HG02610 (cell line): ENCODE measurements around the gene MTARC2.
"Not testable (repeated sequence)": the region's sequence is repeated elsewhere in the genome, so short reads cannot be mapped to it uniquely, and the experiment has no call there.

ENCODE experiments used
- ATAC-seq: cut with Tn5 transposase; IDR thresholded peaks from one replicate; pipeline ENCODE4 v1.9.1; 2021; ENCODE audit warnings: mild to moderate bottlenecking, moderate library complexity; ENCODE audit not compliant: unreplicated experiment

Gene MTARC2

DNA sequence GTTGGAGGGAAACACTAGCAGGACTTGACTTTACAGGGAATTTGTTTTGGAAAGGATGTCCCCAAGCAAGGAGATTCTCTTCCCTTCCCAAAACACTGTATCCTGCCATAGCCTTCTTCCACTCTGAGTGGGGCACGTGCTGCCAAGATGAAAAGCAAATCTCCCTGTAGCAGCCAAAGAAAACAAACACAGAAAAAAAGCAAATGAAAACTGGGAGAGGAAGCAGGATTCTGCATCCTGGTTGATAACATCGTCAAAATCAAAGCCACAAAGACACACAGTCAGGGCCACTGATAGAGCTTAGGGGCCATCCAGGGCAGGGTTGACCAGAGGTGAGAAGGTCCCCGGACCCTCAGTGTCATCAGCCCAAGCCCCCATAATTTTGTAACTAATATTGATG is 16.0 kb upstream of the MTARC2 start:
- ATAC-seq, result no peak

DNA sequence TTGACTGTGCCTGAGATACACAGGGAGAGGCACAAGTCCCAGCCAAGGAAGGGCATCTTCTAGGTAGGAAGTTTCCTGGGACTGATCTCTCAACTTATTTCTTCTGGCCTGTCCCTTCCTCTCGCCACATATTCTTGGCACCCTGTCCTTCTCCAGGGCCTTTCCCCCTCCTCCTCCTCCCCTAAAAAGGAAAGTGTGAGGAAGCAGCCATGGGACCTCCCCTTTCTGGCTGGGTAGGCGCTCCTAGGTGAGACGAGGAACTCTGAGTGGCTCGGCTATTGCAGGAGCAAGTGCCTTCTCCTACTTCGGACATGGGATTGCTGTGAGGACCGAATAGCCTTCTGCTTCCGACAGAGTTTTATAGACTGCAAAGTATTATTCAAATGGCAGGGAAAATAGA is 15.5 kb upstream of the MTARC2 start:
- peak; percentile 14 for ATAC-seq

DNA sequence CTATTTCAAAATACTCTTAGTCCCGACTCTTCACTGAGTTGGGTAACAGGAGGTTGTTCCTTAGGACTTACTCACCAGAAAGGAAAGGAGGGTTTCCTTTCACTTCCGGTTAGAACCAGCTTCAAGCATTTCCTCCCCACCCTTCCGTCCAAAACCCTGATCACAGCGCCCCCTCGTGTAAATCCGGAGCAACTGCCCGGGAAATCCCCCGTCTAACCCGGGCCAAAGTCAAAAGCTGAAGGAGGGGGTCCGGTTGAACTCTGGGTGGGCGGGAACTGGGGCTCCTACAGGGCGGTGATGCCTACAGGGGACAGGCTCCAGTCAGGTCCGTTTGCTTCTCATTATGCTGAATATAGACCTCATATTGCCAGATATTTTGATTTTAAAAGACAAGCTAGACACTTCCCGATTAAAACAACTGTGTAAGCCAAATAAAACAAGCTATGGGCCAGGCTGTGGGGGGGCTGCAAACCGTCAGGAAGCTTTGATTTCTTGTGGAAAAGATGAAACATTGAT is 15.0 kb upstream of the MTARC2 start:
- ATAC-seq, result peak; percentile 81

DNA sequence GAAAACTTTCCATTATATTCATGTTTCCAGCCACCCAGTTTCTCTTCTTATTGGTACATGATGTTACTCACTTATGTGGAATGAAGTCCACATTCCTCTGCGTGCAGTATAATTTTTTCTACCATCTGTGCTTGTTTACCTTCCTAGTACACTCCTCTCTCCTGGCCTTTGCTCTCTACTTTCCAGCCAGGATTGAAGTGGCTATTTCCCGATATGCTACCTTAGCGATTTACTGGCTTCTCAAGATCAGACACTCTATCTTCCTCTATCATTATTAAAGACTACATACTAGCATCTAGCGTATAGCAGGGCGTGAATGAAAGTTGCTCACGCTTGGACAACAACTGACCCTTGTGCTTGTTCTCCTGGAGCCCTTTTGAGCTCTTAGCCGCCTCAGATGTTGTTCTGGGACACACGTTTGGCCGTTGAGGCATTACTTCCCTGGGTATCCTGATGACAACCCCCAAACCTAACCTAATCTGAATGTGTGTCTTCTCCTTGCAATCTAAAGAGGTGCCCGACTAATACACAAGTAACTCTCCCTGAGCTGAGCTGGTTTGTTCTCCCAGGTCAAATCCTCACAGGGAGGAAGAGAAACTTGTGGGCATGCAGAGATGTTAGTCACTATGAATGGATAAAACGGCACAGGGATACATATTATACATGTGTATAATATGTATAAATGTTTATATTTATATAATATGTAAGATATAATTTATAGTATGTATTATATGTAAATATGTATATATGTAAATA is 13.4 kb upstream of the MTARC2 start:
- ATAC-seq, result no peak

DNA sequence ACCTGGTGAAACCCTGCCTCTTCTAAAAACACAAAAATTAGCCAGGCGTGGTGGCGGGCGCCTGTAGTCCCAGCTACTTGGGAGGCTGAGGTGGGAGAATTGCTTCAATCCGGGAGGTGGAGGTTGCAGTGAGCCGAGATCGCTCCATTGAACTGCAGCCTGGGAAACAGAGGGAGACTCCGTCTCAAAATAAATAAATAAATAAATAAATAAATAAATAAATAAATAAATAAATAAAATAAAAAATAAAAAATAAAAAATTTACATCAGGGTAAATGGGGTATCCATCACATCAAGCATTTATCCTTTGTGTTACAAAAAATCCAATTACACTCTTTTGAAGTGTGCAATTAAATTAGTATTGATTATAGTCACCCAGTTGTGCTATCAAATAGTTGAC is 11.8 kb upstream of the MTARC2 start:
- ATAC-seq, result not testable (repeated sequence)

DNA sequence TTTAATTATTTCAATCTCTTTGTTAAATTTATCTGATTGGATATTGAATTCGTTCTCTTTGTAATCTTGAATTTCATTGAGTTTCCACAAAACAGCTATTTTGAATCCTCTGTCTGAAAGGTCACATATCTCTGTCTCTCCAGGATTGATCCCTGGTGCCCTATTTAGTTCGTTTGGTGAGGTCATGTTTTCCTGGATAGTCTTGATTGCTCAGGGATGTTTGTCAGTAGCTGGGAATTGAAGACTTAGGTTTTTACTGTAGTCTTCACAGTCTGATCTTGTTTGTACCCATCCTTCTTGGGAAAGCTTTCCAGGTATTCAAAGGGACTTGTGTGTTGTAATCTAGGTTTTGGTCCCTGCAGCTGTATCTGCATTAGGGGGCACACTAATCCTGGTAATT is 6.8 kb upstream of the MTARC2 start:
- no peak for ATAC-seq

DNA sequence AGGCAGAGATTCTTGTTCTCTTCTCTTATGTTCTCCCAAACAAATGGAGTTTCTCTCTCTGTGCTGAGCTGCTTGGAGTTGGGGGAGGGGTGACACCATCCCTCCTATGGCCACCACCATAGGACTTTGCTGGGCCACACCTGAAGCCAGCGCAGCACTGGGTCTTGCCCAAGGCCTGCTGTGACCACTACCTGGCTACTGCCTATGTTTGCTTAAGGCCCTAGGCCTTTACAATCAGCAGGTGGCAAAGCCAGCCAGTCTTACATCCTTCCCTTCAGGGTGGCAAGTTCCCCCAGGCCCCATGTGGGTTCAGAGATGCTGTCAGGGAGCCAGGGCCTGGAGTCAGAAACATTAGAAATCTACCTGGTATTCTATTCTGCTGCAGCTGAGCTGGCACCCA is 6.3 kb upstream of the MTARC2 start:
- ATAC-seq, result no peak

DNA sequence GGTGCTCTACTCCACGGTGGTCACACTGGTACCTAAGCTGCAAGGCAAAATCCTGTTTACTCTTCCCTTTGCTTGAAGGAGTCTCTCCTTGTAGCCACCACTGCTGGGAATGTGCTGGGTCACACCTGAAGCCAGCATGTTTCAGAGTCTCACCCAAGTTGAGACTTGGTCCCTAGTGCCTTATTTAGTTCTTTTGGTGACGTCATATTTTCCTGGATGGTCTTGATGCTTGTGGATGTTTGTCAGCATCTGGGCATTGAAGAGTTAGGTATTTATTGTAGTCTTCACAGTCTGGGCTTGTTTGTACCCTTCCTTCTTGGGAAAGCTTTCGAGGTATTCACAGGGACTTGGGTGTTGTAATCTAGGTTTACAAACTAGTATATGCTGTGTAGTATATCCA is 5.6 kb upstream of the MTARC2 start:
- ATAC-seq, result no peak

DNA sequence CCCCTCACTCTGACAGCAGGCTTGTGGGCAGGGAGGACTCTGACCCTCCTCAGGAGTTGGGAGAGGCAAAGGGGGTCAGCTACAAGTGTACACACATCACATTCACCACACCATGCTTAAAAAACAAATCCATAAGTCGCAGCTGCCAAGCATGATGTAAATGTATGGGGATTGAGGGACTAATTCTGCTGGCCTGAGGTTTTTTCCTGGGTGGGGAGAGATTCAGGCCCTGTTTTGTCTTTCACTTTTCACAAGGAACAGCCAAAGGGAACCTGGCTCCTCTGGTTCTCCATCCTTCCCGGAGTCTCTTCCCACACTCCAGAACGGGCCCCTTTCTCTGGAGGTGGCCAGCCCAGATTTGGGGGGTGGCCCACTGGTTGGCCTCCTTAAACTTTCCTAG is 1.3 kb upstream of the MTARC2 start:
- no peak for ATAC-seq

DNA sequence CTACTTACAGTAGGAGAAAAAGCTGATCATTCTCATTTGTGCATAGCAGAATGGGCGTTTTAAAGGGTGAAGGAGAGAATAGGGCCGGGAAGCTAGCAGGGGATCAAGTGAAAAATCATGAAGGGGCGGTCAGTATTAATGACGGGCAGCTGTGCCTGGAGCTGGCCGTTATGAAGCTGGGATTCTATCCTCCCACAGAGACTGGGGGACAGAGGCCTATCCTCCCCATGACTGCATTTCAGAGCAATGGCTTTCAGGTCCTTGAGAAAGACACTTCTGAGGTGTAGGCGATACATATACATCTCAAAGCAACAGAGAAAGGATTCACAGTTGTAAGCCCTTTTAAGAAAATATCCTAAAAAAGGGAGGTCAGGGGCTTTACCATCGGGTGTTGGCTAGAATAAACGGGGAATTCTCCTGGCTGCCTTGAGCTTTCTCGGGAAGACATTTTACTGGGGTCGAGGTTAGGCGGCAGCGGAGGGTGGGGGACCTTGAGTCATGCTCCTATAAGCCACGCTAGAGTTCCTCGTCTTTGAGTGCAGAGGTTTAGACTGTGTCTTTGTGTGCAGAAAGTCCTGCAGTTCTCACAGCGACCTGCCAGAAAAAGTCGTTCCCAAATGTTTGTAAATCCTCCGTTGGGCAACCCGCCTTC is 559 bp upstream of the MTARC2 start:
- ATAC-seq, result peak; percentile 7

DNA sequence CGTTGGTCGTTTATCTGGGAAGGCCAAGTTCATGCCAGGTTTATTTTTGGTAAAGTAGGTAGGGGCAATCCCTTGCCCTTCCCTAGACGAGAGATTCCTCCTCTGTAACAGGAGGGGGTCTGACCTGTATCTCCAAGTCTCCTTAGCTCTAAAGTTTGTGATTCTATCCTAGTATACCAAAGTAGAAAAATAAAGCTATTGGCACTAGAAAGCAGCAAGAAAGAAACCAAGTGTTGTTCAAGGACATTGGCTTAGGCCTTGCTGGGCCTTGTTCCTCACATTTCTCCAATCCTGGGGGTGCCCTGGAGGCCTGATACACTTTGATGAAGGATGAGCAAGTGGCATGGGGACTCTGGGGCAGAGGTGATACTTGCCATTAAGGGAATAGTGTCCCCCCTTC is 814 bp downstream of the MTARC2 start:
- ATAC-seq, result no peak

DNA sequence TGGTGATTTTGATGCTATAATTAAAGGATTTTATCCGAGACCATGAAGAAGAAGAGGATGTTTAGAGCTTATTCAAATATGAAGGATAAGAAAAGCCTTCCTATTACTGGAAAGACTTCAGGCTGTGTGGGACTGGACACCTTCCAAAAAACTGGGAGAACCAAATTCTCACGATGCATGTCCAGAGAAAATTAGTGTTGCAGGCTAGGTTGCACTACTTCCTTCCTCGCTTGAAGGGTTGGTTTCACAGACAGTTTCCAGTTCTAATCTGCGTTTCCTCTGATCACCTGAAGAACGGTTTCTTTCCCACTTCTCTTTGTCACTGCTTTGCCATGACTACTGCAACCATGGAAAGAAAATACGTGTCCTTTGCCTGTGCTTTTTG is 2.0 kb downstream of the MTARC2 start:
- ATAC-seq, result no peak

DNA sequence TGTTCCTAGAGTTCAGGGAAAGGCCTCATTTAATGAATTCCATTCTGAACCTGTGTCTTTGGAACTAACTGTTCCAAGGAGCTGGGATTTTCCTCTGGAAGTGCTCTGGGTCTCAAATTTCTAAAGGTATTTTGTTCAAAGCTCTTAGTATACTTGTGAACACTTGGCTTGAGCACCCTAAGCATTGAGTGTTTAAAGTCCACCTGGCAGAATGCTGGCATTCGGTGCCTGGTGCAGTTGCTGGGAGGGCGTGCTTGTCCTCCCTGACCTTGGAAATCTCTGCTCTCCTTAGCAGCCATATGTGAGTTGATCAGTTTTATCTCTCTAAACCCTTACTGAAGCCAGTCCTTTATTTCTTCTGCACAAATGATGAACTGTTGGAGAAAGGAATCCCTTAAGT is 3.0 kb downstream of the MTARC2 start:
- ATAC-seq, result no peak

DNA sequence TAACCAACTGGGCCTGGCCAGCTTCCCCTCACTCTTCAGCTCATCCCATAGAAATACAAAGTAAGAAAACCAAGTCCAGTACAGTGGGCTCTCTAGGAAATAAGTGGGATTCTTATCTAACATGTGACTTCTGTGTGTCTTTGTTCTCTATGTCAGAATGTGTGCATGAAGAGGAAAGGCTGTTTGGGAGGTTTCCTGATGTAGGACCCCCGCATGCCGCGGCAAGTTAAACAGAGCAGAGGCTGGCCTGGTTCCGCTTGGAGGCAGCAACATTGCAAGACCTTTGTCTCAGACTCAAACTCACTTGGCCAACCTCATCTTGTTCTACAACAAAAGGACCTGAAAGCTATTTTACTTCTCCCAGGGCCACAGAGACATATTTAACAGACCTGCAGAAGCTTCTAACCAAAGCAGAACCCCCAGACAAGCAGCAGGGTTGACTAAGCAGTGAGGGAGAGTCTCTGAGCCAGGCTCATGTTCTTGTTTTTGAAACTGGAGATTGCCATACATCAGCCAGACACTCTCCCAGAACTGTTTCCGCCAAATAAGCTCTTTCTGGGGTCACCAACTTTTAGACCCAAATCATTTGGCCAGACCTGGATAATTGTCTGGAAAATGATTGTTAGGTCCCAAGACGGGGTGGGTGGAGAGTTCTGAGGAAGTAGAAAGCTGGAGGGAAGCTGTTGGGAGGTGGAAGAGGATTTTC is 6.2 kb downstream of the MTARC2 start:
- no peak for ATAC-seq

DNA sequence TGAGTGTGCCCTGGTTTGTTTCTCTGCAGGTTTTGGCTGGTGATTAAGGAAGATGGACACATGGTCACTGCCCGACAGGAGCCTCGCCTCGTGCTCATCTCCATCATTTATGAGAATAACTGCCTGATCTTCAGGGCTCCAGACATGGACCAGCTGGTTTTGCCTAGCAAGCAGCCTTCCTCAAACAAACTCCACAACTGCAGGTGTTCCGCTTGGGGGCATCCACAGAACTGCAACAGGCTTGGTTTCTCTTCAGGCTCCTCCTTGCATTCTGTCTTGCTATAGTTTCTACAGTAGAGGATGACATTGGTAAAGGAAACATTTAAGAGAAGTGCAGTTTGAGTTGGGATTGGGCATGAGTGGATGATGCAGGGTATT is 6.8 kb downstream of the MTARC2 start:
- no peak for ATAC-seq

DNA sequence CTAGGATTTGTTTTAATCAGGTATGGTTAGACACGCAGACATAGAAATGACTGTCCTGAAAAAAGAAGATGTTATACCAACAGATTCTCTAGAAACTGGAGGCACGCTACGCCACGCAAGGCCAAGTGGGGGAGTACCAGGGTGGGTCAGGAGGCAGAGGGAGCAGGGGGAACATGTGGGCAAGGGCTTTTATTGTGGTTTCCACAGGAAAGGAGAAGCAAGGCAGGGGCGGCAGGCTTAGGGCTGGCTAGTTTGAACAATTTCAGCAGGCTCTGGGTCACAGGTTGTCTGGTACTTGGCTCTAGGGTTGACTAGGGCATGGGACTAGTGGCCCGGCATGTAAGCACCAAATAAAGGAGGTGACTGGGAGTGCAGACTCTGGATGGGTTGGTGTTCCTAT is 7.2 kb downstream of the MTARC2 start:
- no peak for ATAC-seq

DNA sequence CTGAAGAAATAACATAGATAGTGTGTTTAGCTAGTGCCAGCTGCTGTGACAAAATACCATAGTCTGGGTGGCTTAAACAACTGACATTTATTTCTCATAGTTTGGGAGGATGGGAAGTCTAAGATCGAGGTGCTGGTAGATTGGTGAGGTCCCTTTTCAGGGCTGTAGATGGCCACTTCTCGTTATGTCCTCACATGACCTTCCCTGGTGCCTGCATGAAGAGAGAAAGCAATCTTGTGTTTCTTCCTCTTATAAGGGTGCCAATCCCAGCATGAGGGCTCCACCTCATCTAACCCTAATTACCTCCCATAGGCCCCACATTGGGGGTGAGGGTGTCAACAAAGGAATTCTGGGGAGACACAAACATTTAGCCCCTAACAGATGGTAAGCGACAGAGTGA is 9.3 kb downstream of the MTARC2 start:
- ATAC-seq, result no peak

DNA sequence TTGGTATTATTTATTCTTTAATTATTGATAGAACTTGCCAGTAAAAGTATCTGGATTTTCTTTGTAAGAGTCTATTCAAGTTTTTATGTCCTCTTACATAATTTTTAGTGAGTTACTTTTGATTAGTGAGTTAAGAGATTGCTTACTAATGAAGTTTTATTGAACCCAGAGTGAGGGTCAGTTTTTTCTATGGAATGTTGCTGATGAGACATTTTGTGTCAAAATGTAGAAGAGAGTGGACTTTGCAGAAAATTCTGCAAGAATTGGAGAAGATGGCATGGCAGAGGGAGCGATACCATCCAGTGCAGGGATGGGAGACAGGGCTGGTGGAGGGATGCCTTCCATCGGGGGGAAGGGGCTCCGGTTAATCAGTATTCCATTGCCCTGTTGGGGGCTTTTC is 11.0 kb downstream of the MTARC2 start:
- ATAC-seq, result no peak

DNA sequence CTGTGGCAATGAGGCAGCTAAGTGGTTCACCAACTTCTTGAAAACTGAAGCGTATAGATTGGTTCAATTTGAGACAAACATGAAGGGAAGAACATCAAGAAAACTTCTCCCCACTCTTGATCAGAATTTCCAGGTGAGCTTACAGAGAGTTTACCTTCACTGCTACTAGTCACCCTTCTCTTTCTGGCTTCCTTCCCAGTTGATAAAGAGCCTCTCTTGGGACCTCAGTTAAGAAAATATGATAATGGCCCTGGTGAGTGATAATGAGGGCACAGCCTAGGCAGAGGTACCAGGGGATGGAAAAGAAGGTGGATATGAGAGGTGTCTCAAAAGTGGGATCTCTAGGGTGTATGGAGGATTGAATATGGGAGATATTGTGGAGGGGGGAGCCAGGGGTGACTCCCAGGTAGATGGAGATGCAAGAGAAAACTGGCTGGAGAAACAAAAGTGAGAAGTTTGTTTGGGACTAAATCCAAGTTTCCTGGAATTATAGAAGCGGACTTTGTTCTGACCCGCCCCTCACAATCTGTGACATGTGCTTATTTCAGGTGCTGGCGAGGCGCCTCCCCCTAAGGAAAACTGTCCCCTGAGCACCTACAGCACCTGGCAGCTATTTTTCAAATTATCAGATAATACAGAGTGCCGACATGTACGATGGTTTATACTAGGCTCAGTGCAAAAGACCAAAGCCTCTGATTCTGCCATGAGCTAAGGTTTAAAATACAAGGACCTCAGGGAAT is 13.7 kb downstream of the MTARC2 start:
- ATAC-seq, result no peak

DNA sequence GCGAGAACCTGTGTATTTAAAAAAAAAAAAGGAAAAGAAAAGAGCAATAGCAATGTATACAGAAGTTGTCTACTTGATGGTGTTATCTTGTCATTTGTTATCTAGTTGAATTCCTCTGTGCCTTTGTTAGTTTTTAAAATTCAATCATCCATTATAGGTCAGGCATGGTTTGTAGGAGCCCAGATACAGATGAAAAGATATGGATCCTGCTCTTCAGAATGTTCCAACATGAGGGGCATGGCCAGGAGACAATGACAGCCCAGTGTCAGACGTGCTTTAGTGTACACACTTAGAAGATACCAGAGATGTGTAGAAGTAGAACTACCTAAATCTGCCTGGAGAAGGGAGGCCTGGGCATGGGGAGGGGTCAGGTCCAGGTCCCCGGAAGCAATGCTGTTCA is 16.6 kb downstream of the MTARC2 start:
- ATAC-seq, result no peak
